ENCODE results near the gene SNX24.
"Not testable (repeated sequence)": the region's sequence is repeated elsewhere in the genome, so short reads cannot be mapped to it uniquely, and the experiment has no call there.

SNX24 gene

DNA sequence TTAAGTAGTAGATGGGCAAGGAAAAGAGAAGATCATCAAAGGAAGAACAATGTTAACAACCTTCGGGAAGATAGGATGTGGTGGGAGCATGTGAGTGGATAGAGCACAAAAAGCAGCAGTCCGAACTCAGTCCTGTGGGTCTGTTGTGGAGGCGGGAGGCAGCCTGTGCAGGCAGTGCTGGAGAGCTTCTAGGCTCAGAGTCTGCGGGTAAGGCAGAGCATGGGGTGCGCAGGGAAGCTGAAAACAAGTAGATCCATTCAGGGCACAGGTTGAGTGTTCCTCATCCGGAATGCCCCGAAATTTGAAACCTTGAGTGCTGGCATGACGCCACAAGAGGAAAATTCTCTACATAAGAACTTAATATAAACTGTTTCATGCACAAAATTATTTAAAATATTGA is 106.2 kb downstream of the SNX24 start:
- Histone ChIP-seq H3K36me3 (ENCODE audit: control insufficient read depth, insufficient read depth, low read length) (no peaks in the 10 kb centered on the region), H3K4me1 (ENCODE audit: control insufficient read depth, insufficient read depth, low read length) (no peaks in the 10 kb centered on the region; the same call in 1 of the 2 replicates), H3K27ac (ENCODE audit: low read length) (no peak overlapping the region), H3K27me3 (ENCODE audit: control insufficient read depth, insufficient read depth, low read length) (no peaks in the 10 kb centered on the region), H3K9me3 (ENCODE audit: control insufficient read depth, insufficient read depth, low read length) (no peaks in the 10 kb centered on the region), H3K4me3 (ENCODE audit: low read length) (no peak overlapping the region)
- DNase-seq (ENCODE audit: low read depth, low spot score), result no peak
- WGBS (ENCODE audit: insufficient coverage, insufficient read length), result no CpG with 5 or more reads among the region's 8 CpGs

DNA sequence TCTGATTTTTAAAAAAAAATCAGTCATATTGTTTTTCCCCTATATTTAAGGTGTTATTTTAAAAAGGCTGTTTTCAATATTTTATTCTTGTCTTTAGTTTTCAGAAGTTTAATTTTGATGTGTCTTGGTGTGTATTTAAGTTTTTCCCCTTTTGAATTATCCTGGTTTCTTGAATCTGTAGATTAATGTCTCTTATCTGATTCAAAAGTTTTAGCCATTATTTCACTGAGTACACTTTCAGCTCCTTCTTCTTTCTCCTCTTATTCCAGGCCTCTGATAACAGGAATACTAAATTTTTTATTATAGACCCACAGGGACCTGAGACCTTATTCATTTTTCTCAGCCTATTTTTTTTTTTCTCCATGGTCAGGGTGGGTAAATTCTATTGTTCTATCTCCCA is 109.3 kb downstream of the SNX24 start:
- H3K4me3 ChIP-seq (ENCODE audit: low read length), result no peak overlapping the region
- H3K4me1 ChIP-seq (ENCODE audit: control insufficient read depth, insufficient read depth, low read length), result no peaks in the 10 kb centered on the region
- DNase-seq (ENCODE audit: low read depth, low spot score), result no peak
- no peaks in the 10 kb centered on the region for H3K27me3 ChIP-seq (ENCODE audit: control insufficient read depth, insufficient read depth, low read length)
- H3K9me3 ChIP-seq (ENCODE audit: control insufficient read depth, insufficient read depth, low read length), result no peaks in the 10 kb centered on the region
- H3K27ac ChIP-seq (ENCODE audit: low read length), result no peak overlapping the region
- no peaks in the 10 kb centered on the region for H3K36me3 ChIP-seq (ENCODE audit: control insufficient read depth, insufficient read depth, low read length)

DNA sequence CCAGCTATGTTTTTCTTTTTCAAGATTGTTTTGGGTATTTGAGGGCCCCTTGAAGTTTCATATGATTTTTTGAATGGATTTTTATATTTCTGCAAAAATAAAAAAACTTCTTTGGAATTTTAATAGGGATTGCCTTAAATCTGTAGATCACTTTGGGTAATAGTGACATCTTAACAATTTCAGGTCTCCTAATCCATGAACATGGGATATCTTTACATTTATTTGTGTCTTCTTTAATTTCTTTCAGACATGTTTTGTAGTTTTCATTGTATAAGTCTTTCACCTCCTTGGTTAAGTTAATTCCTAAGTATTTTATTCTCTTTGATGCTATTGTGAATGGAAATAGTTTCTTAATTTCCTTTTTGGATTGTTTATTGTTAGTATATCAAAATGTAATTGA is 112.0 kb downstream of the SNX24 start:
- Histone ChIP-seq H3K27me3 (ENCODE audit: control insufficient read depth, insufficient read depth, low read length) (no peaks in the 10 kb centered on the region), H3K36me3 (ENCODE audit: control insufficient read depth, insufficient read depth, low read length) (no peaks in the 10 kb centered on the region), H3K4me1 (ENCODE audit: control insufficient read depth, insufficient read depth, low read length) (peaks cover 2% of the 10 kb centered on the region; the same call in 1 of the 2 replicates), H3K27ac (ENCODE audit: low read length) (no peak overlapping the region), H3K9me3 (ENCODE audit: control insufficient read depth, insufficient read depth, low read length) (no peaks in the 10 kb centered on the region), H3K4me3 (ENCODE audit: low read length) (no peak overlapping the region)
- DNase-seq (ENCODE audit: low read depth, low spot score), result no peak

DNA sequence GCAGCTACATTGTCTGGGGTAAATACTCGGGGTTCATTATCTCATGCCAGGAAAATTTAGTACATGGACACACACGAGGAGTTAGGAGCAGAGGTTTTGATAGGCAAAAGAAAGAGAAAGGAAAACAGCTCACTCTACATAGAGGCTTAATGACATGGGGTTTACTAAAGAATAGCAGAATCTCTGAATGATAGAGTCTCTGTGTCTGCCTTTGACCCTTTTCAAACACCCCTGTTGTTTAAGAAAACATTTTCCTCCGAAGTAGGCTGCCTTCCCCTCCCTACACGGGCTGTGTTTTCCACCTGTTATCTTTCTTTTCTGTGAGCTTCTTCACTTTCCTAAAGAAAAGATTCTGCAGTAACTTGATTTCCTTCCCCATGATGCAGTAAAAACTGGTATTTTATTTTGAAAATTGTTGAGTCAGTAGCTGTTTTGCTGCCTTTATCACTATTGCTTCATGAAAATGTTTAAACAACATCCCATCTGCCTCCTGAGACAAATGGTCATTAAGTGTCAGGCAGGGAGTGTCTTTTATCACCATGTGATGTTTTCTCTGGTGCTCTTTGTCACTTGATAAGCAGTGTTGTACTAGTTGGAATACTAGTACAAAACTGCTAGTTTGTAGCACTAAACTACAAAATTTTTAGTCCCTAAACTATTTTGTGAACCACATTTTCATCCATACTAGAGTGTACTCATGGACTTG is 114.5 kb downstream of the SNX24 start:
- Histone ChIP-seq H3K27me3 (ENCODE audit: control insufficient read depth, insufficient read depth, low read length) (no peaks in the 10 kb centered on the region), H3K36me3 (ENCODE audit: control insufficient read depth, insufficient read depth, low read length) (no peaks in the 10 kb centered on the region), H3K4me1 (ENCODE audit: control insufficient read depth, insufficient read depth, low read length) (peaks cover 2% of the 10 kb centered on the region; the same call in 1 of the 2 replicates), H3K4me3 (ENCODE audit: low read length) (no peak overlapping the region), H3K27ac (ENCODE audit: low read length) (no peak overlapping the region), H3K9me3 (ENCODE audit: control insufficient read depth, insufficient read depth, low read length) (no peaks in the 10 kb centered on the region)
- DNase-seq (ENCODE audit: low read depth, low spot score), result no peak
- WGBS (ENCODE audit: insufficient coverage, insufficient read length), result no CpG with 5 or more reads among the region's 4 CpGs

DNA sequence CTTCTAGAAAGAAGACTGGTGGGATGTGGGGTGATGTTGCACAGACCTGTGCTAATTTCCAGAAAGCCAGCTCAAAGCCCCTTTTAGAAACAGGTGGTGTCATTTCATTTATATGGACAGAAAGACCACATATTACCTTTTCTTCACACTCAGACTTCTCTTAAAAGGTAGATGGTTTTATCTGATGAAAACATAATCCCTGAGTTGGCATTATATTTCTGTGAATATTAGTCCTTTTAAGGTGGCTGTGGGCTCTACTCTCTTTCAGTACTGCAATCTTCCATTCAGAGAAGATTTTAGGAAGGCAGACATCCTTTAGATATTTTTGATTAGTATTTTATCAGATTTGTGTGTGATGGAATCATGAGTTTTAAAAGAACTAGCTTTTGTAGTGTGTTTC is 117.9 kb downstream of the SNX24 start:
- H3K27me3 ChIP-seq (ENCODE audit: control insufficient read depth, insufficient read depth, low read length), result no peaks in the 10 kb centered on the region

DNA sequence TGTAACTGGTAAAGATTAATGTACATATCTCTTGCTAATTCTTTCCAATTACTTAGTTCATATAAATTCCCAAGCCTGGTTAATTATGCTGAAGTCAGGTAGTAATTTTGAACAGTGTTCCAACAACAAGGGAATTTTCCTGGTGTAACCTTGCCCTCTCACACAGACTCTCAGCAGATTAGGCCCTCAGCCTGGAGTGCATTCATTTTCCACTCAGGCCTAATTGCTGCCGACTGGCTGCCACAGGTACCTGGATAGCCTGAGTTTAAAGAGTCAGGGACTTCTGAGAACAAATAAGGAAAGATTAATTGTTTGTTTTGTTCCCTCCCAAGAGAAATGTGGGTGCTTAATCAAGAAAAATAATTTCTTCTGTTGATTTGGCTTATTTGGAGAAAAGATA is 119.7 kb downstream of the SNX24 start:
- Histone ChIP-seq H3K4me3 (ENCODE audit: low read length) (no peak overlapping the region), H3K27me3 (ENCODE audit: control insufficient read depth, insufficient read depth, low read length) (no peaks in the 10 kb centered on the region), H3K27ac (ENCODE audit: low read length) (no peak overlapping the region), H3K36me3 (ENCODE audit: control insufficient read depth, insufficient read depth, low read length) (no peaks in the 10 kb centered on the region), H3K9me3 (ENCODE audit: control insufficient read depth, insufficient read depth, low read length) (no peaks in the 10 kb centered on the region), H3K4me1 (ENCODE audit: control insufficient read depth, insufficient read depth, low read length) (peaks cover 2% of the 10 kb centered on the region; the same call in 1 of the 2 replicates)
- no CpG with 5 or more reads among the region's 1 CpG for WGBS (ENCODE audit: insufficient coverage, insufficient read length)
- no peak for DNase-seq (ENCODE audit: low read depth, low spot score)

More for the DNA sequence above, 117.9 kb downstream of the SNX24 start:
- H3K4me1 ChIP-seq (ENCODE audit: control insufficient read depth, insufficient read depth, low read length), result peaks cover 2% of the 10 kb centered on the region; the same call in 1 of the 2 replicates
- no peaks in the 10 kb centered on the region for H3K9me3 ChIP-seq (ENCODE audit: control insufficient read depth, insufficient read depth, low read length)
- DNase-seq (ENCODE audit: low read depth, low spot score), result no peak
- H3K4me3 ChIP-seq (ENCODE audit: low read length), result no peak overlapping the region
- H3K36me3 ChIP-seq (ENCODE audit: control insufficient read depth, insufficient read depth, low read length), result no peaks in the 10 kb centered on the region
- H3K27ac ChIP-seq (ENCODE audit: low read length), result no peak overlapping the region

DNA sequence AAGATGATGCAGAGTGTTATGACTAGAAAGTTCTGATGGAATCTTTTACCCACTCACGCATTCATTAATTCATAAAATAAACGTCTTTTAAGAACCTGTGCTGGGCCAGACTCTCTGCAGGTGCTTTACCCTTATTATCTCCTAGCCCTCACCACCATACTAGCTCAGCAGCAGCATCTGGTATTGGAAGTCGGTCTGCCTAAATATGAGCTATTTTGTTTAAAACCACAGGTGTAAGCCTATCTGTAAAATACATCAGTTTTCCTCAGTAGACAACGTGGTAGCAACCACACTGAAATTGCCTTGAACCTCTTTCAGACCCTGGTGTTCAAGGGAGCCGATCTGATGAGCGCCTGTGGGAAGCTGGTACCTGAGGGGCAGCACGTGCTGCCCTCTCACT is 121.7 kb downstream of the SNX24 start:
- Histone ChIP-seq H3K27me3 (ENCODE audit: control insufficient read depth, insufficient read depth, low read length) (no peaks in the 10 kb centered on the region), H3K4me3 (ENCODE audit: low read length) (no peak overlapping the region), H3K27ac (ENCODE audit: low read length) (no peak overlapping the region), H3K9me3 (ENCODE audit: control insufficient read depth, insufficient read depth, low read length) (no peaks in the 10 kb centered on the region), H3K36me3 (ENCODE audit: control insufficient read depth, insufficient read depth, low read length) (no peaks in the 10 kb centered on the region), H3K4me1 (ENCODE audit: control insufficient read depth, insufficient read depth, low read length) (no peaks in the 10 kb centered on the region)
- DNase-seq (ENCODE audit: low read depth, low spot score), result no peak
- no CpG with 5 or more reads among the region's 7 CpGs for WGBS (ENCODE audit: insufficient coverage, insufficient read length)

DNA sequence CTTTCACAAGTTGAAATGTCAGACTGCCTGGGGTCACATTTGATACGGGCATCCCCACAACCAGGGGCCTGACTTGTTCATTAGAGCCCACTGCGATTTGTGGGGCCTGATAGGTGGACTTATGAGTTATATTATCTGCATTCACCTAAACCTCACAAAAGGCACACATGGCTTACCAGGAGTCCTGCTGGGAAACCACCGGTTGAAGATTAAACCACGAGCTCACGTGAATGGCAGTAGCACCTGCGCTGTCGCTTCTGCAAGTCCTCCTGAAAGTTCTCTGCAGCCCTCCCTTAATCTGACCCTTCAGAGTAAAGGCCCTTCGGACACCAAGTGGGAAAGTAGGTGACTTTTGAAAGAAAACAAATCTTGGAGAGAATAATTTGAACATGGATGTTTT is 122.2 kb downstream of the SNX24 start:
- no peak overlapping the region for H3K4me3 ChIP-seq (ENCODE audit: low read length)
- WGBS (ENCODE audit: insufficient coverage, insufficient read length), result no CpG with 5 or more reads among the region's 8 CpGs
- no peaks in the 10 kb centered on the region for H3K27me3 ChIP-seq (ENCODE audit: control insufficient read depth, insufficient read depth, low read length)
- H3K36me3 ChIP-seq (ENCODE audit: control insufficient read depth, insufficient read depth, low read length), result no peaks in the 10 kb centered on the region
- no peaks in the 10 kb centered on the region for H3K4me1 ChIP-seq (ENCODE audit: control insufficient read depth, insufficient read depth, low read length)
- H3K9me3 ChIP-seq (ENCODE audit: control insufficient read depth, insufficient read depth, low read length), result no peaks in the 10 kb centered on the region
- no peak overlapping the region for H3K27ac ChIP-seq (ENCODE audit: low read length)
- DNase-seq (ENCODE audit: low read depth, low spot score), result no peak

DNA sequence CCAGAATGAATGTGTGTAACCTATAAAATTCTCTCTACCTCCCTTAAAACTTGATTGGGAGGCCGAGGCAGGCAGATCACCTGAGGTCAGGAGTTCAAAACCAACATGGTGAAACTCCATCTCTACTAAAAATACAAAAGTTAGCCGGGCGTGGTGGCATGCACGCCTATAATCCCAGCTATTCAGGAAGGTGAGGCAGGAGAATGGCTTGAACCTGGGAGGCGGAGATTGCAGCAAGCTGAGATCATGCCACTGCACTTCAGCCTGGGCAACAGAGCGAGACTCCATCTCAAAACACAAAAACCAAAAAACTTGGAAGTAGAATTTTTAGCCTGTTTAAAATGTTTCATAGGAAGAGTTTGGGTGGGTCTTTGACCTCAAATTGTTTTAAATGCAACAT is 122.6 kb downstream of the SNX24 start:
- not testable (repeated sequence) for DNase-seq (ENCODE audit: low read depth, low spot score); H3K4me3 ChIP-seq (ENCODE audit: low read length); H3K27me3 ChIP-seq (ENCODE audit: control insufficient read depth, insufficient read depth, low read length); H3K36me3 ChIP-seq (ENCODE audit: control insufficient read depth, insufficient read depth, low read length); H3K9me3 ChIP-seq (ENCODE audit: control insufficient read depth, insufficient read depth, low read length); H3K27ac ChIP-seq (ENCODE audit: low read length); H3K4me1 ChIP-seq (ENCODE audit: control insufficient read depth, insufficient read depth, low read length)
- no CpG with 5 or more reads among the region's 6 CpGs for WGBS (ENCODE audit: insufficient coverage, insufficient read length)

DNA sequence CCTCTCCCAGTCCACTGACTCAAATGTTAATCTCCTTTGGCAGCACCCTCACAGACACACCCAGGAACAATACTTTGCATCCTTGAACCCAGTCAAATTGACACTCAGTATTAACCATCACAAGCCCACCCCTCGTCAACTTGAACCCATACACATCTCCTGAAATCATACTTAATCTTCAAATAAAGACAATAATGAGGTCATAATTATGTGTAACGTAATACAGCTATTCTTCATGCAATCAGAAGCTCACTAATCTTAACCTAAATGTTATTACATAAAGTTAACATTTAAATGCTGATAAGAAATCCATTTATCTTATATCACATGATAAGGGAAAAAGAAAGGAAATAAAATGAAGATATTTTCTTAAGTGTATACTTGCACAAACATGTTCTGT is 125.9 kb downstream of the SNX24 start:
- no CpG with 5 or more reads among the region's 2 CpGs for WGBS (ENCODE audit: insufficient coverage, insufficient read length)
- Histone ChIP-seq H3K9me3 (ENCODE audit: control insufficient read depth, insufficient read depth, low read length) (no peaks in the 10 kb centered on the region), H3K27me3 (ENCODE audit: control insufficient read depth, insufficient read depth, low read length) (no peaks in the 10 kb centered on the region), H3K4me1 (ENCODE audit: control insufficient read depth, insufficient read depth, low read length) (no peaks in the 10 kb centered on the region), H3K4me3 (ENCODE audit: low read length) (no peak overlapping the region), H3K27ac (ENCODE audit: low read length) (no peak overlapping the region), H3K36me3 (ENCODE audit: control insufficient read depth, insufficient read depth, low read length) (no peaks in the 10 kb centered on the region)
- no peak for DNase-seq (ENCODE audit: low read depth, low spot score)

DNA sequence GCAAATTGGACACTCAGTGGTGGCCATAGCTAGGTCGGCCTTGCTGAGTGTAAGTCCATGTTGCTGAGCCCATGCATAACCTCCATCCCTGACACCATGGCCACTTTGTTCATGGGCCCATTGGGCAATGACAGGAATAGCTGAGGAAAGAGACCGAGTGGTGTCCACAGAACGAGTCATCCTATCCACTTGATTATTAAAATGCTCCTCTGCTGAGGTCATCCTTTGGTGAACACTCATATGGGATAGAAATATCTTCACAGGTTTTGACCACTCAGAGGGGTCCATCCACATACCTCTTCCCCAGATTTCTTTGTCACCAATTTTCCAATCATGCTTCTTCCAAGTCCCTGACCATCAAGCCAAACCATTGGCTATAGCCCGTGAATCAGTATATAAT is 127.5 kb downstream of the SNX24 start:
- WGBS (ENCODE audit: insufficient coverage, insufficient read length), result no CpG with 5 or more reads among the region's 4 CpGs

More for the DNA sequence above, 127.5 kb downstream of the SNX24 start:
- no peak overlapping the region for H3K4me3 ChIP-seq (ENCODE audit: low read length)
- no peak overlapping the region for H3K27ac ChIP-seq (ENCODE audit: low read length)
- no peaks in the 10 kb centered on the region for H3K27me3 ChIP-seq (ENCODE audit: control insufficient read depth, insufficient read depth, low read length)
- H3K4me1 ChIP-seq (ENCODE audit: control insufficient read depth, insufficient read depth, low read length), result no peaks in the 10 kb centered on the region
- H3K36me3 ChIP-seq (ENCODE audit: control insufficient read depth, insufficient read depth, low read length), result no peaks in the 10 kb centered on the region
- DNase-seq (ENCODE audit: low read depth, low spot score), result no peak
- H3K9me3 ChIP-seq (ENCODE audit: control insufficient read depth, insufficient read depth, low read length), result no peaks in the 10 kb centered on the region

Data from iPS DF 6.9 (cell line).